ENCODE measurements around the gene FGGY.

FGGY gene

GRCh38 chr1:59499273-59499942 lies 202.5 kb downstream of the FGGY start:
- TF ChIP-seq, protein P1, sequence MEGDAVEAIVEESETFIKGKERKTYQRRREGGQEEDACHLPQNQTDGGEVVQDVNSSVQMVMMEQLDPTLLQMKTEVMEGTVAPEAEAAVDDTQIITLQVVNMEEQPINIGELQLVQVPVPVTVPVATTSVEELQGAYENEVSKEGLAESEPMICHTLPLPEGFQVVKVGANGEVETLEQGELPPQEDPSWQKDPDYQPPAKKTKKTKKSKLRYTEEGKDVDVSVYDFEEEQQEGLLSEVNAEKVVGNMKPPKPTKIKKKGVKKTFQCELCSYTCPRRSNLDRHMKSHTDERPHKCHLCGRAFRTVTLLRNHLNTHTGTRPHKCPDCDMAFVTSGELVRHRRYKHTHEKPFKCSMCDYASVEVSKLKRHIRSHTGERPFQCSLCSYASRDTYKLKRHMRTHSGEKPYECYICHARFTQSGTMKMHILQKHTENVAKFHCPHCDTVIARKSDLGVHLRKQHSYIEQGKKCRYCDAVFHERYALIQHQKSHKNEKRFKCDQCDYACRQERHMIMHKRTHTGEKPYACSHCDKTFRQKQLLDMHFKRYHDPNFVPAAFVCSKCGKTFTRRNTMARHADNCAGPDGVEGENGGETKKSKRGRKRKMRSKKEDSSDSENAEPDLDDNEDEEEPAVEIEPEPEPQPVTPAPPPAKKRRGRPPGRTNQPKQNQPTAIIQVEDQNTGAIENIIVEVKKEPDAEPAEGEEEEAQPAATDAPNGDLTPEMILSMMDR (IDR thresholded peaks at IDR 0.05; ENCODE audit: low read depth, low read length, missing control alignments): no peak
- no peak overlapping the region for H3K4me3 ChIP-seq (ENCODE audit: low read depth, low read length)
- in situ Hi-C loops (cut with HindIII; ENCODE audit: low sequenced_read_pairs): no loop called here
- no peak for DNase-seq (ENCODE audit: low read depth)

DNA sequence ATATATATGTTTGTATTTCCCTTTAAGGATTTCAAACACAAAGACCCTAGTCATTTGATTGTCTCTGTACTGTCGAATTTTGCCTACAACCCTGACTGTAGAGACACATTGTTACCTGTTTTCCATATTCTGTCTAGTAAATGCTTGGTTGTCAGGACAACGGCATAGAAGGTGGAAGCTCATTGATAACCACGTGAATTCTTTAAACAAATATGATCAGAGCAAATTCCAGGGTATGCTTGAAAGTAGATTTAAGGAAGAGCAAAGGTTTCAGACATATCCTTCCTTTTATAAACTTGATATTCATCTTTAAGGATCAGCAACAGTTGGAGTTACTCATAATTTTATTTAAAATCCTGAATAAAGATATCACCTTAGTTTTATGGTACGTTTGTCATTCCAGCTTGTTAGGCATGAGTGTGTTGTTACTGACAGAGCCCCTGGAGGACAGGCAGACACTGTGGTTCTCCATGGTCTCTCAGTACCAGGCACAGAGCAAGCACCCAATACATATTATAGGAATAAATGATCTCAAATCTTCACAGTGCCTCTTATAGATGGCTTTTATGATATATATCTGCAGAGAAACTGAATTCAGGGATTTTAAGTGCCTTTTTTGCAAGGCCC lies 203.2 kb downstream of the FGGY start:
- in situ Hi-C loops (cut with HindIII; ENCODE audit: low sequenced_read_pairs): no loop called here
- DNase-seq (ENCODE audit: low read depth): no peak
- TF ChIP-seq, protein P1 (IDR thresholded peaks at IDR 0.05; ENCODE audit: low read depth, low read length, missing control alignments): no peak
- H3K4me3 ChIP-seq (ENCODE audit: low read depth, low read length): no peak overlapping the region

DNA sequence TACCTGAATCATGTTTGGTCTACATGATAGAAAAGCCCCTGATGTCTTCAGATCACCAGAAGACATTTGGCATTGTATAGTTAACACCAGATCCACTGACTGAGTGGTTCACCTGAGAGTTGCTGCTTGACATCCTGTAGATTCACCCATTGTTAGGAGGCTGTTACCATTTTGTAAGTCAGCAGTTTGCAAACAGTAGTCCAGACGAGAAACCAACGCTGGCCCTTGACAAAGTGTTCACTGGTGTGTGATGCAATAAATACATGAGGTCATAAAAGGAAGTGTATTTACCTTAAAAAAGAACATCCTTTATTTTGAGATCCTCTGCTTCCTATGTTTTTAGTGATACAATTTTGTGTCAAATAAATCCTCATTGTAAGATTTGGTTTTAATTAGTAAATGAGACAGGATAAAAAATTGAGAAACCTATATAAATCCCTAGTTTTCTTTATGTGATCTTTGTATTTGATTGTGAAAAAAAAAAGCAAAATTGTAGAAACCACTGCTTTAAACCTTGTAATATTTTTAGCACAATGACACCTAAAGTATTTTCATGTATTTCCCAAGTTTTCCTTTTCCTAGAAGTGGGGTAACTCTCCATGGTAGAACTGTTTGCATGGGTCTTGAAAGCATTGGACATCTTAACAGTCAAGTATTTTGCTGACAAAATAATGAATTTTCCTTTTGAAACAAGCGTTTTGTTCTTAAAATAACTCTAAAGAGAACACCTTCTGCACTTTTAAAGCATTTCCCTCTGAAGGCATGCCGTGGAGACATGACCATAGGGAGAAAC lies 204.3 kb downstream of the FGGY start:
- H3K4me3 ChIP-seq (ENCODE audit: low read depth, low read length): no peak overlapping the region
- DNase-seq (ENCODE audit: low read depth): no peak
- TF ChIP-seq, protein P1 (IDR thresholded peaks at IDR 0.05; ENCODE audit: low read depth, low read length, missing control alignments): no peak
- in situ Hi-C loops (cut with HindIII; ENCODE audit: low sequenced_read_pairs): no loop called here

DNA sequence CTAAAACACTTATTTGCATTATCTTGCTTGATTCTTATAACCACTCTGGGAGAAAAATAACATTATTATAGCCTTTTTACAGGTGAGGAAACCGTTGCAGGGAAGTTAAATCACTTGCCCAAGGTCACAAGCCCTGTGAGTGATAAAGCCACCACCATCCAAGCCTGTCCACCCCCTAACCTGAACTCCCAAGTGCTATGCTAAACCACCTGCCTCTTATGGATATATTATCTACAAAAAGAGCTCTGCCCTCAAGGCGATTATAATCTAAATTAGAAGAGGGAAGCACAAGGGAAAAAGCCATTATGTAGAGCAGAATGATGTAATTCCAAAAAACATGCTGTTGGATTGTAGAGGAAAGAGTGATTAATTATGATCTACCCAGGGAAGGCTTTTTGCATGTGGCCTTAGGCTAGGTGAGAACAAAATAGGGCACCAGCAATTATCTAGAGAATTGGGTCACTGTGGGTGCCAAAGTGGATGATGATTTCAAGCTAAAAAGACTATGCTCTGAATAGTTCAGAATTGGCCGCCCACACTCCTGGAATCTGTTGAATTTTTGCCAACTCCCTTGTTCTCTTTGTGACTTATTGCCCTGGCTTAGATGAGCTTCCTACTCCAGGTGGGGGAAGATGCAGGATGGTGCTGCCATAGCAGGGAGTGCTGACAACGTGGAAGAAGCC lies 205.3 kb downstream of the FGGY start:
- no peak overlapping the region for H3K4me3 ChIP-seq (ENCODE audit: low read depth, low read length)
- in situ Hi-C loops (cut with HindIII; ENCODE audit: low sequenced_read_pairs): no loop called here
- DNase-seq (ENCODE audit: low read depth): no peak
- TF ChIP-seq, protein P1 (IDR thresholded peaks at IDR 0.05; ENCODE audit: low read depth, low read length, missing control alignments): no peak

- TF ChIP-seq, protein P1 (IDR thresholded peaks at IDR 0.05; ENCODE audit: low read depth, low read length, missing control alignments): no peak
- H3K4me3 ChIP-seq (ENCODE audit: low read depth, low read length): no peak overlapping the region
- DNase-seq (ENCODE audit: low read depth): no peak
- in situ Hi-C loops (cut with HindIII; ENCODE audit: low sequenced_read_pairs): no loop called here
Observed at GRCh38 chr1:59504276-59504675, 207.4 kb downstream of the FGGY start.

GRCh38 chr1:59505596-59506028 lies 208.7 kb downstream of the FGGY start:
- TF ChIP-seq, protein P1 (IDR thresholded peaks at IDR 0.05; ENCODE audit: low read depth, low read length, missing control alignments): no peak
- no peak for DNase-seq (ENCODE audit: low read depth)
- in situ Hi-C loops (cut with HindIII; ENCODE audit: low sequenced_read_pairs): no loop called here
- H3K4me3 ChIP-seq (ENCODE audit: low read depth, low read length): no peak overlapping the region
